ENCODE measurements around the gene RELN.
A peak's percentile ranks its signal among the peaks of the same experiment; 100 is the strongest.

Gene RELN

DNA sequence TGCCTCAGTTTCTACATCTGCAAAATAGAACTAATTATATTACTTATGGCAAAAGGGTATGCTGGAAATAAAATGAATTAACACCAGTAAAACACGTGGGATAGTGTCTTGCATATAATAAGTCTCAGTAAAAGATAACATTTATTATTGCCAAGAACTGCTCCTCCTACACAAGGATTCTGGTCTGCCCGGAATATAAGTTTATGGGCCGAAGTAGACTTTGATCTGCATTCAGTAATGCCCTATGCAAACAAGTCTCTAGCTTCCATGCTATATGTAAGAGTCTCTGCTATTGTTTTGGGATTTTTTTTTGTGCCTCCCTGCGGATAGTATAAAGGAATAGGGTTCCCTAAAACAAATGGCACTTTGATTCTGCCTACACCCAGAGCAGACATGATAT, 417.9 kb downstream of the RELN start:
- DNase-seq (ENCODE audit: low spot score), result no peak

DNA sequence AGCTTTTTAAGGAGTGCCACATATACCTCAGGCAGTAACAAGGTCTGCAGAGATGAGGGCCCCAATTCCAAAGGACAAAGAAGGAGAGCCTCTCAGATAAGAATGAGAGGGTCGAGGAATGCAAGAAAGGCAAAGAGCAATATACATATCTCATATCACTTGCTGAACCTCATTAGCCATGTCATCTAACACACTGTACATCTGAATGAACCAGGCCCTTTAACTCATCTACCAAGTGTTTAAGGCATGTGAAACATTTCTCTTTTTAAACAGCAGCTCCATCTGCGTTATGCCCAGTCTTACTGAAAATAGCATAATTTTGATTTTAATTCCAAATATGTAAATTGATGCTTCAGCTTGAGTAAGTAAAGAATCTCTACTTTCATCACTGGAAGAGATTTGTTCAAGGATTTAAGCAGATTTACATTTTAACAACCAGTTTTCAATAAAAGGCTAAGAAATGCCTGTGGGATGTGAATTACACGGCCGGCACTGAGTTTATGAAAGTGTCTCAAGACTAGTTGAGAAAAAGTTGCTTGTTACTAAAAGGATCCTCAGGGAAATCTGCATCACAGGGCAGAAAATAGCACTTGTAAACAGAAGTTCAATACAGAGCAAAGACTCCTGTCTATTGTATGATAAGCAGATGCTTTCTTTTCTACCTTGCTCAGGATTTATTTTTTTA, 419.7 kb downstream of the RELN start:
- no peak for DNase-seq (ENCODE audit: low spot score)

DNA sequence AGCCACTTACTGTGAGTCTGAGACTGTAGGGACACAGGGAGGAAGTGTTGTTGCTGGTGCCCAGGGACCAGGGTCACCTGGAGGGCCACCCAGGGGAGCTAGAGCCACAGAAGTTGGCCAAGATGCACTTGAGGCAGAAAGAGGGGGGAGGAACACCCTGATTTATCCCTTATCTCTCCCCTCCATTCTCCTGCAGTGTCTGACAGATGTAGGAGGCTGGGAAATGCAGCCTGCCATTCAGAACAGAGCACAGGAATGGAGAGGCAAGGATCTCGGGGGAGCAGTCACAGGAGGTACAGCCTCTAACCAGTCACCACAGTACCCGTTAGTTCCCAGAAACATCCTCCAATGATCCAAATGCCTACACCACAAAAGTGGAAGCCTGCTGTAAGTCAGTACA, 425.0 kb downstream of the RELN start:
- DNase-seq (ENCODE audit: low spot score), result no peak

DNA sequence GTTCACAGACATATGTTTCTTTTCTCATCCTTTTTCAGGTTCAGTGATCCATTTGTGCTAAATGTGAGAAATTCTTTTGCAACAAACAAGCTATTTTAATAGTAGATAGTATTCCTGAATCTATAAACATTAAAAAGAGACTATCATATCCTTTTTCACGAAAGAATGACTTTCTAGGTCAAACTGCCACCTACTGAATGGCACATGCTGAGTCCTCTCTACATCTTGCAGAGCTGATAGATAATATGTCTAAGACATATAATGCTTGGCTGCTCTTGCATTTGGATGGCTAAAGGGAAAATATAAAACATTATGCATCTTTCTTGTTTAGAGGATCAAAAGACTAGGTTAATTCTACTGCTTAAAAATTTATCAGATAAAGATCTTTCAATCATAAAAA, 429.3 kb downstream of the RELN start:
- no peak for DNase-seq (ENCODE audit: low spot score)

DNA sequence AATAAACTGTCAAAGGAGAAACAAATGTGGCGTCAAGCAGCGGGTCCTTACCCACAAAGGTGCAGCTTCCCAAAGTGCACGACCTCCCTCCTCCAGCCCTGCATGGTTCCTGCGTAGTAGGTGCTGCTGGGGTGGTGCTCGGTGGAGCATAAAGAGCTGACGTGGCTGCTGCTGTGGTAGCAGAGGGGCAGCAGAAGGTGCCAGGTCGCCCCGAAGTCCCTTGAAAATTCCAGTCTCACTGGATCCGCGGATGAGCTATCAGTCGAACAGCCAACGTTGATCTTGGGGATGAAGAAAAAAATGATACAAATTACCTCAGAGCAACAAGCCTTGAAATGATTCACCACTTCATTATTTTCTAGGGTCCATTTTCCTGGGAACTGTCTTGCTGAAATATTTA, 438.4 kb downstream of the RELN start:
- DNase-seq (ENCODE audit: low spot score), result no peak

DNA sequence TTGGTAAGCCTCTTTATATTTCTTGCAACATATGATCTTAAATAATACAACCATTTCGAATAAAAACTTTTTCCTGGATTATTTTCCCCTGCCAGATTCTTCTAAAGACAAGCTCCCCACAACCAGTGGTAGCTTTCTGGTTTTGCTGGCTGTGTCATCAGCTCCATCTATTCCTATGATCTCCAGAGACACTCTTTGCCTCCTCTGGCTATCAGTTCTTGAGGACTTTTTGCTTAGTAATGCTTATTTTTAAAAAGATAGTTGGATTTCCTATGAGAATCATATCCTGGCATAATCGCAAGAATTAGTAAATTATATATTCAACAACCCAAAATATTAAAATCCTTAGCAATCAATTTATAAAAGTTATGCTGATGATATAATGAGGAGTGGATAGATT, 439.7 kb downstream of the RELN start:
- DNase-seq (ENCODE audit: low spot score), result no peak

DNA sequence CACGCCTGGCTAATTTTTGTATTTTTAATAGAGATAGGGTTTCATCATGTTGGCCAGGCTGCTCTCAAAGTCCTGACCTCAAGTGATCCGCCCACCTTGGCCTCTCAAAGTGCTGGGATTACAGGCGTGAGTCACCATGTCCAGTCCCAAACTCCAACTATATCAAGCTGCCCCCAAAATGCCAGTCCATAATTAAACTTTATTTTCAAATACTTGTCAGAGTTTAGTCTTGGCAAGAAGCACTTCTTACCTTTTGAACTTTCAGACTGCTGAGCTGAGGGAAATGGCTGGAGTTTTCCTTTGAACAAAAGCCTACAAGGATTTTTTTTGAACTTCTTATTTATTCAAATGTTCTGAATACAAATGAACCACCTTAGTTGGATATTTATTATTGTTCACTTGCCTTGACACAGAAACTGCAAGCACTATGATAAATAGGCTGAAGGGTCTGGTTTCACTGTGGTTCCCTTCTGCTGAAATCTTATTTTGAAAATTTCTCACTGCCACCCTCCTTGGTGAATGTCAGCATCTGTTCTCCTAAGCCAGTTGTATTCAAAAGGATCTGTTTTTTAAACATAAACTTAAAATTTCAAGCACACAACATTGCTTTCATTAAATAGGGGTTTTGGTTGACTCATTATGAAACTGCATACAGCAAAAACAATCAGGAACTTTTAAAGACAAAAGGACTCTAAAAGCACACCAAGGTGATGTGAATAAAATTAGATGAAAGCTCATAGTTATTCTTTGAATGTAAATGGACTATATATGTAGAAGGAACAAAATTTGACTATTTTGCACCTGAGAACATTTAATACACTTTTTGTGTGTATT, 441.8 kb downstream of the RELN start:
- DNase-seq (ENCODE audit: low spot score), result no peak

DNA sequence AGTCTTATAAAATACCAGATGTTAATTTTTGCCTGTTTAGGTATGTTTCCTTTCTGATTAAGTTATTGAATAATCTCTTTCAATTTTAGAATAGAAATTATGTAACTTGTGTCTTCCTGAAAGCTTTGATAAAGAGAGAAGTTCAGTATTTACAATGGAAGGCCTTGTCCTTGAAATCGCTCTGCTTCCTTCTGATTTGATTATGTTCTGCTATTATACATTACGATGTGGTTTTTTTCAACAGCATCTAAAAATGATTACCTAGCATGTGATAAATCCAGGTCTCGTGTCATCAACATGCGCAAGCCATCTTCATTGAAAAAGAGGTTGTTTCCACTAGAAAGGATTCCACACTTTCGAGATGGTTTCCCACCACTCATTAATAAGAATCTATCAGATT, 447.0 kb downstream of the RELN start:
- DNase-seq (ENCODE audit: low spot score), result no peak

DNA sequence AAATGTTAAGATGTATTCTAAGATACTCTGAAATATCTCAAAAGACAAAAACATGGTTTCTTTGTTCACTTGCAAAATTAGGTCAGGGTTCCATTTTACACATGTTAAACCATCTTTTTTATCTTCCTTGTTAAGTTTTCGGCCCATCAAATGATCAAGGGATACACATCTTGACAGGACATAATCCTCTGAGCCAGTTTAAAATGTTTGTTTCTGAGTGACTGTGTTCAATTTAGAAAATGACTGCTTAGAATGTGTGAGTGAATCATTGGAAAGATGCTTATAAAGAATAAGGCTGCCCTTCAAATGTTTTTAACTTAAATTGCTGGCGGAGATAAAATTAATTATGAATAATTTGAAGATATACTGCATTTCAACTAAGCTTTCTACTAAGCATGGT, 447.5 kb downstream of the RELN start:
- DNase-seq (ENCODE audit: low spot score), result no peak

DNA sequence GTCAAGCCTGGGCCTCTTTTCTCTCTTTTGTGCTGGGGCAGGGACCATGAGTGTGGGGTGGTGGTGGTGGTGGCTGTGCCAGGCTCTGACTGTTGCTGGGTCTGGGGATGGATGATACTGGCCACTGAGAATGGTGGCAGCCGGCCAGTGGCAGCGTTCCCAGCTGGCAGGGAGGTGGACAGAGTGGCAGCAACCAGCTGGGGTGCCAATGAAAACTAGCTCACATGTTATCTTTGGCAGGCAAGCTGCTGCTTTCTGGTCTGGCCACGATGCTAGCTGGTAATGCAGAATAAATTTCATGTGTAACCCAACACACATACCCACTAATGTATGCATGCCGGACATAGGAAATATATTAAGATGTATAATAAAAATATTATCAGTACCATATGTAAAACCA, 448.4 kb downstream of the RELN start:
- no peak for DNase-seq (ENCODE audit: low spot score)

DNA sequence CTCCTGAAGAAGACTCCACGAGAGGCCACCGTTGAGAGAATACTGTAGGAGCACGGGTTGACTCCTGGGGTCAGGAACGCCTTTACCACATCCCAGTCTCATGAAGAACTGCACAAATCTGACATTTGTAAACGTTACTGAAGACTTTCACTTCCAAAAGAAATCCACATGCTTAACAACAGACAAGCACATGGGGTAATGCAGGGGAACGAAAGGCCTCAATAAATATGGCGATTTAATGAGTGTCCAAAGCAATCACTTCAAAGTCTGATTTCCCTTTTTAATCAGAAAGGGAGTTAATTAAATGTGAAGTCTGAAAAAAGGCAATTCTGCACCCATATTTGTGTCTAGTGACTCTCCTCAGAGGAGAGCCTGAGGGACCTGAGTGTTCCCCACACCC, 449.1 kb downstream of the RELN start:
- DNase-seq (ENCODE audit: low spot score), result no peak

DNA sequence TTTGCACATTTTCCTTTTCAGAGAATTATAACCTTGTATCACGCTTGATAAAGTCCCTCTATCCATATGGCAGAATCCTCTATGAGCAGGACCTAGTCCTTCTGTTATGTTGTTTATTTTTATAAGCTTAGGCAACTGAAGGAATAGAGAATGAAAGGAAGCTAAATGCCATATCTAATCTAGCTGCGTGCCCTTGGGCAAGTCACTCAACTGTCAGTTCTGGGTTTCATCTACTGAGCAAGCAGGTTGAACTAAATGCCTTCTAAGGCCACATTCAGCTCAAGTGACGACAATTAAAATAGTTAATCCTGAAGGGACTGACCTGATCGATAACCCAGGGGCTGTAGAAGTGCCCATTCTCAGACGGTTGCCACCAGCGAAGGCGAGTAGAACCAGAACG, 449.6 kb downstream of the RELN start:
- DNase-seq (ENCODE audit: low spot score), result no peak

DNA sequence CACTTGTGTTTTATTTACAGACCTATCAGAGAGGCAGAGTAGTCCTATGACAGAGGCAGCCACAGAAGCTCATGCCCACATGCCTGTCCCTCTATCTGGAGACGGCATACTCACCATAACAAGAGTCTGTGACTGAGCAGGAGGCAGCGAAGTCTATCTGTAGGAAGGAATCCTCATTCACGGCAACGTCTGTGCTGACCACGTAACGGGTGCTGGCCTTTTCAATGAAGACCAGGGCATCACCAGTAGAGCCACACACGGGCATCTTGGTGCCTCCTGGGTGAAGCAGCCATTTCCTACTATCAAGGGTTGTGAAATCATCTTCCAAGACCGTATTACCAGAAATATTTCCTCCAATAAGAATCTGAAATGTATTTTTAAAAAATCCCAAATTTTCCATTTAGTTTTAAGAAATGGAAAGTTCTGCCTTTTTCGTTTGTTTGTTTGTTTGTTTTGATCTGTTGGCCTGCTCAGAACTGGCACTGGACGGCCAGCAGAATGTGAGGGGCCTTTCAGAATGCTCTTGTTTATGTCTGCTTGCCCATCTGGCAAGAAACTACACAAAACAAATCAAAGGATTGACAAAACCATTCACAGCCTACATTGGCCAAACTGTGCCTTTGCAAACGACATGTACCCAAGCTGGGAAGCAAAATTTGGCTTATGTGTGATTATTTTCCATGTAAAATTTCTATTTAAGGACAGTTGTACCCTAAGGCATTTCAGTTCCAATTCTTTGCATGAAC, 450.3 kb downstream of the RELN start:
- no peak for DNase-seq (ENCODE audit: low spot score)

DNA sequence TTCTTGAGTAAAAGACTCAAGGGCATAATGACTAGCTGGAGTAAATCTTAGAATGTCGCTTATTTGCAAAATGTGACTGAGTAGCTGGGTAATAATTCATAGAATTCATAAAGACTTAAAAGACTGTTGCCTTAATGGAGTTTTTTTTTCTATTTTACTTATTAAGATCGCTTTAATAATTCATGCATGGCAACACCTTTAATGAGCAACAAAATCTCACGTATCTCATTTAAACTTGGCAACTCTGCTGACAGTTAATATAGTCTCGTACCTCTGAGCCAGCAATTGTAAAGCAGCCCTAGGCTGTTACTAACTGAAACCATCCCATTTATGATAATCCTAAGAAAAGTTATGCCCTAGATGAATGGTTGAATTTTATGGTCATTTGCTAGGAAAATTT, 455.7 kb downstream of the RELN start:
- no peak for DNase-seq (ENCODE audit: low spot score)

DNA sequence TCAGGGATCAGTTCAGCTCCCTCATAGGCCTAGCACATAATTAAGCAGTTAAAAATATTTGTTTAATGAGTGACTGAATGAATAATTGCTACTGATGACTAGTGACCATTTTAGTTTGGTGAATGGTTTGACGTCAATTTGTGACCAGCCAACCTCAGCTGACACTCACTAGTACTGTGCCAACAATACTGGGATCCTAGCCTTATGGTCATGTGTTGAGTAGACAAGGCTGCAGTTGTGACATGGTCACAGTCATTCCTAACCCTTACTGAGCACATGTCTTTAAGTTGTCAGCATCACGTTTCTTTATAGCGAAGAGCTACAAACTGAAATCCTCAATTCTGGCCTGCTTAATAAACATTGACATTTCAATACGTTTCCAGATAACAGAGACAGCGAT, 456.5 kb downstream of the RELN start:
- DNase-seq (ENCODE audit: low spot score), result no peak

DNA sequence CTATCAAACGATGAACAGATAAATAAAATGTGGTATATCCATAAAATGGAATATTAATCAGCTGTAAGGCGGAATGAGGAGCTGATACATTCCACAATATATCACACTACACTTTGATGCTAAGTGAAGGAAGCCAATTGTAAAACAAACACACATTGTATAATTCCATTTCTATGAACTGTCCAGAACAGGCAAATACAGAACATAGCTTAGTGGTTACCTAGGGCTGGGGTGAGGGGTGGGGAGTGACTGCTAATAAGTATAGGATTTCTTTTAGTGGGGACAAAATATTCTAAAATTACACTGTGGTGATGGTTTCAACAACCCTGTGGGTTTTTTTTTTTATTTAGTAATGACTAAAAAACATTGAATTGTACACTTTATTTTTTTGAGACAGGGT, 461.3 kb downstream of the RELN start:
- DNase-seq (ENCODE audit: low spot score), result no peak

DNA sequence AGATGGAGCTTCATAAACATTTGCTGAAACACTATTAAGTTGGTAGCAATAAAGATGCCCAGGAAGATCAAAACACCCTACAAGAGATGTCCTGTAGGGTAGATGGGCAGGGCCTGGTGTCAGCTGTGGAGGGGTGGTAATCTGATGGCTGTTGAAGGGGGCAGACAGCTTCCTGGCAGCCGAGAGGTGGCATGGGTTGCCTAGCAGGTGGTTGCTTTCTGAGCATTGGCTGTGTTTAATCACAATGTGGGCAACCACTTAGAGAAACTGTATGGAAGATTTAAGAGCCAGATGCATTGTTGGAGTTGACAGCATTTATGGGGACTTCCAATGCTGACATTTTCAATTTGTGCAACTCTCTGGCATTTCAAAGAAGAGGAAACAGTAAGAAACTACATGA, 463.5 kb downstream of the RELN start:
- DNase-seq (ENCODE audit: low spot score), result no peak

DNA sequence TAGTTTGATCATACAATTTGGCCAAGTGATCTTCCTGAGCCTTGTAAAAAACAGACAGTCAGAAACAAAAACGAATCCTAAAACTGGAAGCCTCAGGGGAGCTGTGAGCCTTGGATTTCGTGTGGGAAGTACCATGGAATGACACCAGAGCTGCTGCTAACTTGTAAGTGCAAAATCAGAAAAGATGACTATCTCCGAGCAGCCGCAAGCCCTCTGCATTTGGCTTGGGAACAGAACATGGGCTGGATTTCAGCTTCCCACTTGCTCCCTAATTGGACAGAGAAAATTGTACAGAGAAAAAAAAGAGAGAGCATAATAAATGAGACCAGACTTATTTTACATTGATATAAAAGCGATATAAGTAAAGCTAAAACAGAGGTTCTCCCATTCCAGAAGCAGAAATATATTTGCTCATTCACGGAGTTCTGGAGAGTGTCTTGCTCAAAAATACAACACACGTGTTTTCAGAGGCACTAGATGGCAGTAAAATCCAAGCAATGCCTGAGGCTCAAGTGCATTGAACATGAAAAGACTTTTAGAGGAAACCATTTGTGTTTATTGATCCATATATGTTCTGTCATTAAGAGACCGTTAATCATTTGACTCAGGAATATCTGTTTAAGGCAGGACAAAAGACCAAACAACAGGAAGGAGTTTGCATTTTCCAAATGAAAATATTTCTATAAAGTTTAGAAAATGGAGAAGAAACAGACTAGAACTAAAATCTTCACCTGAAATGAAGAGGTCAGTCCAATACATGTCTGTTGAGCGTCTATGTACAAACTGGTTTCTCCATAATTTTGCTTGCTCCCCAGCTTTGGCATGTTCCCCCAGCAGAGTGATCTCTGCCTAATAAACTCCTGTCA, 465.2 kb downstream of the RELN start:
- peak; percentile 64 for DNase-seq (ENCODE audit: low spot score)

DNA sequence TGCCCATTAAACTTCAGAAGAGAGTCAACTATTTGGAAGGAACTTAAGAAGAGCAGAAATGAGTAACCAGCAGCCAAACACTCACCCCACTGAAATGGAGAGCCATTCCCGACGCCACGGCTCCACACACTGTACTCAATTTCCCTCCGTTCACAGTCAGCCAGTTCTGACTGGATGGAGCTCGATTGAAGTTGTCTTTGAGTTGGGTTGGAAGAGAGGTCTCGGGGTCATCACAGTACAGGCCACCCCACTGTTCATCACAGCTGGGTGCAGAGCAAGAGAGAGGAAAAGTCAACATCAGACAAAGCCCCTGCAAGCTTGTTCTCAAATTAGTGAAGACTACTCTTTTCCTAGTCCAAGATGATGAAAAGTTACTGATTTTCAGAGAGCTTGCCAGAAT, 467.5 kb downstream of the RELN start:
- DNase-seq (ENCODE audit: low spot score), result no peak

DNA sequence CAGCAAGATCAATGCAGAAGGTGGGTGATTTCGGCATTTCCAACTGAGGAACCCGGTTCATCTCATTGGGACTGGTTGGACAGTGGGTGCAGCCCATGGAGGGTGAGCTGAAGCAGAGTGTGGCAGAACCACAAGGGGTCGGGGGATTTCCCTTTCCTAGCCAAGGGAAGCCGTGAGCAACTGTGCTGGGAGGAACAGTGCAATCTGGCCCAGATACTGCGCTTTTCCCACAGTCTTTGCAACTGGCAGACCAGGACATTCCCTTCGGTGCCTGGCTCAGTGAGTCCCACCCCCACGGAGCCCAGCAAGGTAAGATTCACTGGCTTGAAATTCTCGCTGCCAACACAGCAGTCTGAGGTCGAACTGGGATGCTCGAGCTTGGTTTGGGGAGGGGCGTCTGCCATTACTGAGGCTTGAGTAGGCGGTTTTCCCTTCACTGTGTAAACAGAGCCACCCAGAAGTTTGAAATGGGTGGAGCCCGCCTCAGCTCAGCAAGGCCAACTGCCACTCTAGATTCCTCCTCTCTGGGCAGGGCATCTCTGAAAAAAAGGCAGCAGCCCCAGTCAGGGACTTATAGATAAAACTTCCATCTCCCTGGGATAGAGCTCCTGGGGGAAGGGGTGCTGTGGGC, 484.8 kb downstream of the RELN start:
- no peak for DNase-seq (ENCODE audit: low spot score)

DNA sequence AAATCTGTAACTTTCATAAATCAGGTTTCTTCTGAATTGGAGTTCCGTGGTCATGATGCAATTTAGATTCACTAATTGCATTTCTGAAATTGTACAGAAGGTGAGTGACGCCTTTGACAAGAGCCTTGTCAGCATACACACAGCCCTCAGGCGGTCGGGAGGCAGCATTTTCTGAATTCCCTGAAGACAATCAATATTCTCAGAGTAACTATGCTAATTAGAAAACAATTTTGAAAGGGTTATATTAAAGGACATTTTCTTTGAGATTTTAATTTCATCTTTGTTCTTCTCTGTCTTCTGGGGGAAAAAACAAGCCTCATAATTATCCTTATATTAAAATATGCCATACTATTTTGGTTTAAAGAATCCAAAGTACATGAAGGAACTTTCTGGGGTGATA, 488.3 kb downstream of the RELN start:
- DNase-seq (ENCODE audit: low spot score), result no peak

All from SK-N-DZ (cell line).